ENCODE results near the gene CDON.

Gene CDON

GRCh38 chr11:125974284-125974683 is 88.4 kb downstream of the CDON start:
- H3K9me2 ChIP-seq (replicated peaks; ENCODE audit: insufficient read depth, low read length), result no peaks in the 10 kb centered on the region
- H3K9me3 ChIP-seq (ENCODE audit: insufficient read depth, low read length), result no peaks in the 10 kb centered on the region
- no peak overlapping the region for H2AFZ ChIP-seq (ENCODE audit: low read depth, low read length, severe bottlenecking)
- H3K9ac ChIP-seq (ENCODE audit: low read length), result no peak overlapping the region
- H3K36me3 ChIP-seq (ENCODE audit: low read length), result no peaks in the 10 kb centered on the region
- H3K4me2 ChIP-seq (ENCODE audit: low read depth, low read length, poor library complexity, severe bottlenecking), result no peak overlapping the region
- TF ChIP-seq EZH2phosphoT487 (conservative IDR thresholded peaks at IDR 0.05; ENCODE audit: low read length) (no peak), CTCF (IDR thresholded peaks at IDR 0.05; ENCODE audit: insufficient read depth, low read length, poor library complexity, severe bottlenecking) (no peak)
- no peaks in the 10 kb centered on the region for H4K20me1 ChIP-seq (ENCODE audit: low read depth, low read length)
- no peak overlapping the region for H3K27ac ChIP-seq (ENCODE audit: low read depth, low read length)
- H3K4me3 ChIP-seq (ENCODE audit: insufficient read depth, low read length, poor library complexity, severe bottlenecking), result no peak overlapping the region
- H3K79me2 ChIP-seq (ENCODE audit: insufficient read depth, low read length), result no peaks in the 10 kb centered on the region
- no peaks in the 10 kb centered on the region for H3K27me3 ChIP-seq (ENCODE audit: low read length)
- no peaks in the 10 kb centered on the region for H3F3A ChIP-seq (ENCODE audit: insufficient read depth)

GRCh38 chr11:125971618-125972017 is 91.0 kb downstream of the CDON start:
- H3F3A ChIP-seq (ENCODE audit: insufficient read depth), result no peaks in the 10 kb centered on the region
- H2AFZ ChIP-seq (ENCODE audit: low read depth, low read length, severe bottlenecking), result no peak overlapping the region
- TF ChIP-seq CTCF (IDR thresholded peaks at IDR 0.05; ENCODE audit: insufficient read depth, low read length, poor library complexity, severe bottlenecking), result no peak
- TF ChIP-seq EZH2phosphoT487 (conservative IDR thresholded peaks at IDR 0.05; ENCODE audit: low read length), result no peak
- no peak overlapping the region for H3K9ac ChIP-seq (ENCODE audit: low read length)
- no peaks in the 10 kb centered on the region for H3K36me3 ChIP-seq (ENCODE audit: low read length)
- no peaks in the 10 kb centered on the region for H3K27me3 ChIP-seq (ENCODE audit: low read length)
- no peaks in the 10 kb centered on the region for H3K9me3 ChIP-seq (ENCODE audit: insufficient read depth, low read length)
- no peak overlapping the region for H3K4me2 ChIP-seq (ENCODE audit: low read depth, low read length, poor library complexity, severe bottlenecking)
- H4K20me1 ChIP-seq (ENCODE audit: low read depth, low read length), result no peaks in the 10 kb centered on the region
- H3K27ac ChIP-seq (ENCODE audit: low read depth, low read length), result no peak overlapping the region
- H3K79me2 ChIP-seq (ENCODE audit: insufficient read depth, low read length), result no peaks in the 10 kb centered on the region
- no peak overlapping the region for H3K4me3 ChIP-seq (ENCODE audit: insufficient read depth, low read length, poor library complexity, severe bottlenecking)
- H3K9me2 ChIP-seq (replicated peaks; ENCODE audit: insufficient read depth, low read length), result no peaks in the 10 kb centered on the region

- Histone ChIP-seq H2AFZ (ENCODE audit: low read depth, low read length, severe bottlenecking) (no peak overlapping the region), H3K4me2 (ENCODE audit: low read depth, low read length, poor library complexity, severe bottlenecking) (no peak overlapping the region), H3K79me2 (ENCODE audit: insufficient read depth, low read length) (no peaks in the 10 kb centered on the region), H3K9me3 (ENCODE audit: insufficient read depth, low read length) (no peaks in the 10 kb centered on the region), H3K9me2 (replicated peaks; ENCODE audit: insufficient read depth, low read length) (no peaks in the 10 kb centered on the region), H3K27ac (ENCODE audit: low read depth, low read length) (no peak overlapping the region), H3K36me3 (ENCODE audit: low read length) (no peaks in the 10 kb centered on the region), H4K20me1 (ENCODE audit: low read depth, low read length) (no peaks in the 10 kb centered on the region), H3F3A (ENCODE audit: insufficient read depth) (no peaks in the 10 kb centered on the region), H3K4me3 (ENCODE audit: insufficient read depth, low read length, poor library complexity, severe bottlenecking) (no peak overlapping the region), H3K27me3 (ENCODE audit: low read length) (no peaks in the 10 kb centered on the region), H3K9ac (ENCODE audit: low read length) (no peak overlapping the region)
- TF ChIP-seq CTCF (IDR thresholded peaks at IDR 0.05; ENCODE audit: insufficient read depth, low read length, poor library complexity, severe bottlenecking) (no peak), EZH2phosphoT487 (conservative IDR thresholded peaks at IDR 0.05; ENCODE audit: low read length) (no peak)
Measured at GRCh38 chr11:125968354-125968753, 94.3 kb downstream of the CDON start.

Measured in SU-DHL-6 (cell line).